DMS53 treated with DMSO at 0.1 percent for 48 hours (cell line): ENCODE results near the gene NR1I2.

Experiments used
- DNase-seq: peaks from one replicate; lab custom pipeline; 2025; ENCODE audit not compliant: unreplicated experiment; lab: John Stamatoyannopoulos, UW

The NR1I2 gene

GRCh38 chr3:119781330-119782198, at the start of gene NR1I2:
TSS of gene NR1I2 (plus strand) at chr3:119782101.
- DNase-seq = no peak

GRCh38 chr3:119733812-119734211, 48.1 kb upstream of the NR1I2 start:
- DNase-seq = no peak

GRCh38 chr3:119738741-119739140, 43.2 kb upstream of the NR1I2 start:
- no peak for DNase-seq

- no peak for DNase-seq
Observed at GRCh38 chr3:119741657-119742590, 40.0 kb upstream of the NR1I2 start.

GRCh38 chr3:119743921-119744320, 38.0 kb upstream of the NR1I2 start:
- no peak for DNase-seq

- DNase-seq = no peak
Observed at GRCh38 chr3:119745942-119746341, 36.0 kb upstream of the NR1I2 start.

GRCh38 chr3:119746423-119746822, 35.5 kb upstream of the NR1I2 start:
- DNase-seq = no peak

GRCh38 chr3:119747357-119747756, 34.5 kb upstream of the NR1I2 start:
- DNase-seq = no peak

GRCh38 chr3:119748991-119749390, 32.9 kb upstream of the NR1I2 start:
- no peak for DNase-seq

GRCh38 chr3:119751423-119751822, 30.5 kb upstream of the NR1I2 start:
- no peak for DNase-seq

- no peak for DNase-seq
Observed at GRCh38 chr3:119759962-119760361, 21.9 kb upstream of the NR1I2 start.

GRCh38 chr3:119762876-119763275, 19.0 kb upstream of the NR1I2 start:
- DNase-seq = no peak

- DNase-seq = no peak
Observed at GRCh38 chr3:119763466-119763865, 18.4 kb upstream of the NR1I2 start.

- no peak for DNase-seq
Observed at GRCh38 chr3:119765239-119765638, 16.7 kb upstream of the NR1I2 start.

GRCh38 chr3:119767936-119768601, 13.8 kb upstream of the NR1I2 start:
- DNase-seq = no peak

- no peak for DNase-seq
Observed at GRCh38 chr3:119768668-119769393, 13.1 kb upstream of the NR1I2 start.

GRCh38 chr3:119769394-119770149, 12.3 kb upstream of the NR1I2 start:
- DNase-seq = no peak

GRCh38 chr3:119774444-119774843, 7.5 kb upstream of the NR1I2 start:
- DNase-seq = no peak

GRCh38 chr3:119776304-119776703, 5.6 kb upstream of the NR1I2 start:
- DNase-seq = no peak

GRCh38 chr3:119778176-119778575, 3.7 kb upstream of the NR1I2 start:
- no peak for DNase-seq
